D721Med (cell line): ENCODE results near the gene DEDD.

Experiments used
- DNase-seq: peaks from one replicate; pipeline ENCODE4 v3.0.0; 2011; ENCODE audit warnings: low spot score; ENCODE audit not compliant: insufficient read length
- FAIRE-seq: peaks from 2 replicates; lab custom pipeline; 2011; peaks lifted over from hg19 to GRCh38; lab: Jason Lieb, UNC
- CTCF ChIP-seq: IDR thresholded peaks from 2 replicates; pipeline ENCODE4 v1.5.1; 2012; ENCODE audit warnings: mild to moderate bottlenecking, control low read depth; ENCODE audit not compliant: insufficient read depth; ENCODE audit errors: missing control alignments

The DEDD gene

GRCh38 chr1:161099090-161099802, 33.2 kb downstream of the DEDD start:
- FAIRE-seq (no peak), DNase-seq (no peak)
- TF ChIP-seq CTCF: no peak

- FAIRE-seq (no peak), DNase-seq (no peak)
- no peak for TF ChIP-seq CTCF
Measured at GRCh38 chr1:161098210-161099068, 34.0 kb downstream of the DEDD start, which contains the start of gene KLHDC9. KLHDC9 (plus strand) TSS chr1:161098361; CDS start chr1:161098536, 175 bp downstream.

- FAIRE-seq (no peak), DNase-seq (no peak)
- no peak for TF ChIP-seq CTCF
Measured at GRCh38 chr1:161096530-161096929, 35.9 kb downstream of the DEDD start.

GRCh38 chr1:161096015-161096414, 36.5 kb downstream of the DEDD start:
- no peak for FAIRE-seq
- no peak for TF ChIP-seq CTCF
- DNase-seq: no peak

- FAIRE-seq (no peak), DNase-seq (no peak)
- no peak for TF ChIP-seq CTCF
Measured at GRCh38 chr1:161095230-161095629, 37.2 kb downstream of the DEDD start.

- no peak for TF ChIP-seq CTCF
- FAIRE-seq (no peak), DNase-seq (no peak)
Measured at GRCh38 chr1:161094481-161094880, 38.0 kb downstream of the DEDD start.
